ENCODE measurements around the gene SPAG9. TPM values are rescaled to one million over a fixed set of nuclear protein-coding genes. Genes with fewer than 3 reads are reported as not detected.

The SPAG9 gene
- total RNA-seq, 2 donors from 2014 or later: 54.7 to 115 TPM

DNA sequence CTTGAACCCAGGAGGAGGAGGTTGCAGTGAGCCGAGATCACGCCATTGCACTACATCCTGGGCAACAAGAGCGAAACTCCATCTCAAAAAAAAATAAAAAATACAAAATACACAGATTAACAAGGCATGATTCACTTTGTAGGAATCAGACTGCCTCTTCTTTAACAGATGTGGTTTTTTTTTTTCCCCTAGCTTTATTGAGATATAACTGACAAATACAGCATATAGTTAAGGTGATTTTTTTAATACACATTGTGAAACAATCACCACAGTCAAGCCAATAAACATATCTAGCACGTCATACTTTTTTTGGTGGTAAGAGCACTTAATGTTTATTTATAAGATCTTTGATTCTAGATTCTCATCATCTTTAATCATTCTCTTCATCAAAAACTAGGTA, 87.8 kb downstream of the SPAG9 start:
- H3K9me3 Mint-ChIP-seq: no peaks in the 10 kb centered on the region
- ATAC-seq: no peak
- peaks cover 0 to 6% of the 10 kb centered on the region in 2 donors for H3K36me3 Mint-ChIP-seq
- DNase-seq (ENCODE audit: low spot score in 2 of 2): no peak
- no peak overlapping the region for H3K27ac Mint-ChIP-seq

DNA sequence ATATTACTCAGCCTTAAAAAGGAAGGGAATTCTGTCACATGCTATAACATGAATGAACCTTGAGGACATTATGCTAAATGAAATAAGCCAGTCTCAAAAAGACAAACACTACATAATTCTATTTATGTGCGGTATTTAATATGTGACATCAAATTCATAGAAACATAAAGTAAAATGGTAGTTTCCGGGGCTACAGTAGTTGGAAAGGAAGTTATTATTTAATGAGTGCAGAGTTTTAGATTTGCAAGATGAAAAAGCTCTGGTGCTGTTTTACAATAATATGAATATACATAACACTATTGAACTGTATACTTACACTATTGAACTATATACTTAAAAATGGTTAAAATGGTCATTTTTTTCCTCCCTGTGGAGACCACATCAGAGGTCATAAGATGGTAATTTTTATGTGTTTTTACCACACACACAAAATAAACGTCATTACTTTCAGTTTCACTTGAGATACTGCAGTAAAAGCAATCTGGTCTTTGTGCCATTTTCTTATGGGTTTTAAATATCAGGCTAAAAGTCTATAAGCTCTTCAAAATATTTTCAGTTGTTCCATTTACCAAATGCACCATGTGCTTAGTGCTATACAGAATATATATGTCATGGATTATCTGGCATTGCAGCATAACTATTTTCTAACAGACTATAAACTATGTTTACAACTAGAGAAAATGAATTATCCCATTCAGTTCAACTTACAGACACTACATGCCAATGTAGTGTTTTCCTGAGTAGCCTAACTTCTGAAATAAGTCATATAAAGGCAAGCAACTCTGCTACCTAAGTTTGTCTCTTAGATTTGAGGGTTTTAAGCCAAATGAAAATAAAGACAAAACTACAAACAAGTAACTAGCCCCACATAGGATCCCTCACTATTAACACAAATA, 90.9 kb downstream of the SPAG9 start:
- DNase-seq (ENCODE audit: low spot score in 2 of 2) (no peak), ATAC-seq (peak; percentile 85 to 89)
- Mint-ChIP-seq H3K9me3 (no peaks in the 10 kb centered on the region), H3K36me3 (peaks cover 0 to 6% of the 10 kb centered on the region in 2 donors), H3K27ac (peak overlapping the region; percentile 68 to 69)

- no peak for DNase-seq (ENCODE audit: low spot score in 2 of 2)
- no peak for ATAC-seq
- H3K9me3 Mint-ChIP-seq: no peaks in the 10 kb centered on the region
Observed at GRCh38 chr17:51029142-51029541, 91.5 kb downstream of the SPAG9 start.

GRCh38 chr17:51028176-51028863, 92.3 kb downstream of the SPAG9 start:
- H3K9me3 Mint-ChIP-seq: no peaks in the 10 kb centered on the region
- H3K36me3 Mint-ChIP-seq: peaks cover 0 to 6% of the 10 kb centered on the region in 2 donors
- no peak overlapping the region for H3K27ac Mint-ChIP-seq
- DNase-seq (ENCODE audit: low spot score in 2 of 2): no peak
- ATAC-seq: peak in 1 of 2 donors; percentile 18

More at GRCh38 chr17:51029142-51029541, 91.5 kb downstream of the SPAG9 start:
- Mint-ChIP-seq H3K27ac (no peak overlapping the region), H3K36me3 (peaks cover 0 to 6% of the 10 kb centered on the region in 2 donors)

DNA sequence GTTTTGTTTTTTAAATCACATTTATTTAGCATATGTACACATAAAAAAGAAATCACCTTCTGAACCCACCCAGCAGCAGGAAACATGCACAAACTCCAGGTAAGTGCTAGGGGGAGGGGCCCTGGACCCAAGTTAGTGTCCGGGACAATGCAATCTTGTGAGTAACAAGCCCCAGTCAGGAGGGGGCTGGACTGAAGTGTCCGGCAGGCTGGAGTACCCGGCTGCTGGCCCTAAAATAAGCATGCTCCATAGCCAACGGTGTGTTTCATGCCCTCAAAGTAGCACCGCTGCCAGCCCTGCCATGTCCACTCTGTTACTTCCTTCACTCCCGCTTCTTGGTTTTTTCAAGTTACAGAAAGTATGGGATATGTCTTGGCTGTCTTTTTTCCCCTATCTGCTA, 102.1 kb downstream of the SPAG9 start:
- Mint-ChIP-seq H3K27ac (no peak overlapping the region), H3K9me3 (no peaks in the 10 kb centered on the region), H3K36me3 (peaks cover 0 to 7% of the 10 kb centered on the region in 2 donors)
- no peak for ATAC-seq
- DNase-seq (ENCODE audit: low spot score in 2 of 2): no peak

DNA sequence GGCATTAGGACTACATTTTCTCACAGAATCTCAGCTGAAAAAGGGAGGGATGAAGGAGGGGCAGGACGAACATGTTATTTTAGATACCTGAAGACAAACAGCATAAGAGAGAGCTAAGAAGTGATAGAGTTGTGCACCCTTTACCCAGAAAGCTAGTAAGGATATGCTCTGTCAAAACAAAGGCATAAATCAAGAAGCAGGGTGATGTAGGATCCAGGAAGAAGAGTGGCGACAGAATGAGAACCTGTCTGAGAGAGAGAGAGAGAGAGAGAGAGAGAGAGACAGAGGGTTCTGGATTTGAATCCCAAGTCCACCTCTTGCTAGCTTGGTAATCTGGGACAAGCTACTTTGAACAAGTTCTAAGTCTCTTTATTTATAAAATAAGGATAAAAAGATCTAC, 103.4 kb downstream of the SPAG9 start:
- DNase-seq (ENCODE audit: low spot score in 2 of 2): no peak
- Mint-ChIP-seq H3K9me3 (no peaks in the 10 kb centered on the region), H3K27ac (peak overlapping the region in 1 of 2 donors; percentile 14), H3K36me3 (peaks cover 0 to 7% of the 10 kb centered on the region in 2 donors)
- ATAC-seq: no peak

DNA sequence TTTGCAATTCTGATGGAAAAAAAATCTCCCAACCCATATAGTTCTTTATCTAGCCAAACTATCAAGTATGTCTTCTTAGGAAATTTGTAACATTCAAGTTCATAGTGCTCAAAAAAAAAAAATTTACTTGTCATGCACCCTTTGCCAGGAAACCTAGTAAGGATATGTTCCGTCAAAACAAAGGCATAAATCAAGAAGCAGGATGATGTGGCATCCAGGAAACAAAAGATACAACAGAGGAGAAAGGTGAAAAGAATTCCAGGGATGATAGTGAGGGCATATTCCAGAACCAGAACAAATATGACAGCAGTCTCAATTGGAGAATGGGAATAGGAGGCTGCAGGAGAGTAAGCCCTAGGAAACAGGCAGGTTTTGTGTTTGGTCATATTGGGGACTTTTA, 104.6 kb downstream of the SPAG9 start:
- DNase-seq (ENCODE audit: low spot score in 2 of 2) (no peak), ATAC-seq (no peak)
- no peak overlapping the region for H3K27ac Mint-ChIP-seq
- no peaks in the 10 kb centered on the region for H3K9me3 Mint-ChIP-seq
- peaks cover 0 to 7% of the 10 kb centered on the region in 2 donors for H3K36me3 Mint-ChIP-seq

GRCh38 chr17:51015145-51015558, 105.5 kb downstream of the SPAG9 start:
- ATAC-seq: no peak
- DNase-seq (ENCODE audit: low spot score in 2 of 2): no peak
- Mint-ChIP-seq H3K27ac (no peak overlapping the region), H3K36me3 (peaks cover 0 to 7% of the 10 kb centered on the region in 2 donors), H3K9me3 (no peaks in the 10 kb centered on the region)

- Mint-ChIP-seq H3K9me3 (no peaks in the 10 kb centered on the region), H3K36me3 (peaks cover 0 to 7% of the 10 kb centered on the region in 2 donors), H3K27ac (no peak overlapping the region)
- no peak for DNase-seq (ENCODE audit: low spot score in 2 of 2)
- ATAC-seq: no peak
Observed at GRCh38 chr17:51014129-51014528, 106.5 kb downstream of the SPAG9 start.

DNA sequence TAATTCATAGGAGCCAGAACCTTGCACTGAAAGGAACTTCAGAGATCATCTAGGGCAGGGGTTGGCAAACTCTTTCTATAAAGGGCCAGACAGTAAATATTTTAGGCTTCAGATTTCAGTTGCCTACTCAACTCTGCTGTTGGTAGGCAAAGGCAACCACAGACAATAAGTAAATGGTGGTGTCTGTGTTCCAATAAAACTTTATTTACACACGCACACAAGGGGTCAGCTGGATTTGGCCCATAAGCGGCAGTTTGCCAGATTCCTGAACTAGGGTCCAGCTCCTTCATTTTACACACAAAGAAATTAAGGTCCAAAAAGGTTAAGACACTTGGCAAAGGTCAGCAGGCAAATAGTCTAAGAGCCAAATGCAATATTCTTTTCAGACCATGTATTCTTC, 107.3 kb downstream of the SPAG9 start:
- Mint-ChIP-seq H3K36me3 (peaks cover 0 to under 1% of the 10 kb centered on the region in 2 donors), H3K27ac (no peak overlapping the region), H3K9me3 (no peaks in the 10 kb centered on the region)
- DNase-seq (ENCODE audit: low spot score in 2 of 2) (no peak), ATAC-seq (no peak)

GRCh38 chr17:51012538-51012937, 108.1 kb downstream of the SPAG9 start:
- ATAC-seq (no peak), DNase-seq (ENCODE audit: low spot score in 2 of 2) (no peak)
- no peak overlapping the region for H3K27ac Mint-ChIP-seq
- H3K36me3 Mint-ChIP-seq: no peaks in the 10 kb centered on the region
- no peaks in the 10 kb centered on the region for H3K9me3 Mint-ChIP-seq

GRCh38 chr17:51010173-51010675, 110.4 kb downstream of the SPAG9 start:
- no peaks in the 10 kb centered on the region for H3K9me3 Mint-ChIP-seq
- DNase-seq (ENCODE audit: low spot score in 2 of 2): no peak
- peaks cover 0 to 5% of the 10 kb centered on the region in 2 donors for H3K36me3 Mint-ChIP-seq
- H3K27ac Mint-ChIP-seq: no peak overlapping the region
- no peak for ATAC-seq

DNA sequence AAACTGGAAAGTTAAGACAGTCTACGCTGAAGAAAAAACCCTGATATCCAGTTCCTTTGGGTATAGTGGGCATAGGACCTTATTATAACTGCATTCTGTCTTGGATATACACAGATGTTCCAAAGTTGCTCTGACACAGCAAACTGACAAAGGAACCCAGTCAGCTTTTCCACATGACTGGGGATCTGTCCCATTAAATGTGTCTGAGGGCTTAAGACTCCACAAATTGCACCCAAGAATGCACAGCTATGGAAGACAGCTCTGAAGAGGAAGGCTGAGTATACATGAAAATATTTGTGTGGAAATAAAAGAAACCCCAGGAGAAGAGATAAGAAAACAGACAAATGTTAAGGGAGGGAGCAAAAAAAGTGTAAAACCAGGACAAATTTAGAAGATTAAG, 114.1 kb downstream of the SPAG9 start:
- Mint-ChIP-seq H3K27ac (no peak overlapping the region), H3K36me3 (peaks cover 0 to 5% of the 10 kb centered on the region in 2 donors), H3K9me3 (no peaks in the 10 kb centered on the region)
- ATAC-seq (no peak), DNase-seq (ENCODE audit: low spot score in 2 of 2) (no peak)

GRCh38 chr17:51005768-51006167, 114.9 kb downstream of the SPAG9 start:
- Mint-ChIP-seq H3K9me3 (no peaks in the 10 kb centered on the region), H3K27ac (peak overlapping the region in 1 of 2 donors; percentile 39), H3K36me3 (peaks cover 0 to 5% of the 10 kb centered on the region in 2 donors)
- ATAC-seq (no peak), DNase-seq (ENCODE audit: low spot score in 2 of 2) (no peak)

- peaks cover 0 to 5% of the 10 kb centered on the region in 2 donors for H3K36me3 Mint-ChIP-seq
- no peak overlapping the region for H3K27ac Mint-ChIP-seq
- DNase-seq (ENCODE audit: low spot score in 2 of 2) (no peak), ATAC-seq (no peak)
- no peaks in the 10 kb centered on the region for H3K9me3 Mint-ChIP-seq
Observed at GRCh38 chr17:51004249-51004648, 116.4 kb downstream of the SPAG9 start.

DNA sequence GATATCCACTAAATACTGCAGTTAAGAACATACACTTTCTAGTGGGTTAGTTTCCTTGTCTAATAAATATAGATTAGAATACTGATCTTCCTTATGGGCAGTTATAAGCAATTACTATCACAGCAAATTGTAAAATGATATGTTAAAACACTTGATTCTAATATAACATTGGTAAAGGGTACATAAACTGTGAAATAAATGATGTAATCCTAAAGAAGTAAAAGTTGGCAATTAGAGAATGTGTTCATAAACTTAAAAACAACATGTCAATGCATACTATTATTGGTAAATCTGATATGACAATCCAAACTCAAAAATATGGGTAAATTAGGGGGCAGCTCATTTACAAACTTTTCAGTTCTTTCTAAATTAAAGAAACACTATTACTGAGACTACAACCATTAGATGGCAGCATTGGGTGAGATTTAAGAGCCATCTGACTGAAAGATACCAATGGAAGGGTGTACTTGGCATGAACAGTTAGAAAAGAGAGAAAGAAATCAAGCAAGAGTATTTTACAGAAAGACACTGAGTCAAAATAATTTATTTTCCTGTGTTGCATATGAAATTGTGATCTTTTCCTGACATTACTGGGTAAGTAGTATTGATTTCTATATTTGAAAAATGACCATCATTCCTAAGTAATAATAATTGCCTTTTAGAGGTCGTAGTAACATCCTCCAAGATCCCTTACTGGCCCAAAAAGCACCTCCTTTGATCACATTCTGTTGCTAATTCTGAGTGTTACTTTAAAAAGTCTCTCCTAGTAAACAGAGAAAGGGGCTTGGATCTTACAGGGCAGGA, 119.6 kb downstream of the SPAG9 start:
- H3K27ac Mint-ChIP-seq: no peak overlapping the region
- H3K36me3 Mint-ChIP-seq: peaks cover 0 to 6% of the 10 kb centered on the region in 2 donors
- no peaks in the 10 kb centered on the region for H3K9me3 Mint-ChIP-seq
- DNase-seq (ENCODE audit: low spot score in 2 of 2) (peak in 1 of 2 donors; percentile 20), ATAC-seq (peak; percentile 61 to 71)

Measured in activated naive CD4-positive, alpha-beta T cell treated with anti-CD3 and anti-CD28 coated beads, Interleukin-2, amount 50 U/mL, for 72 hours (primary cell).